Neural crest cell (in vitro differentiated cells): ENCODE data around the gene FOXC1. TPM values are rescaled to one million over a fixed set of nuclear protein-coding genes. Genes with fewer than 3 reads are reported as not detected.

Source experiments
- DNase-seq: peaks from one replicate; pipeline ENCODE4 v3.0.0; 2021; ENCODE audit warnings: low read depth, mixed read lengths, low spot score
- H3K27ac Mint-ChIP-seq: one replicate; pipeline ENCODE4 v1.8.0; 2021; ENCODE audit warnings: mild to moderate bottlenecking, mixed read lengths; ENCODE audit not compliant: unreplicated experiment
- H3K27me3 Mint-ChIP-seq: 2 replicates; pipeline ENCODE4 v1.8.0; 2021; ENCODE audit warnings: low read depth, mild to moderate bottlenecking, mixed read lengths
- H3K36me3 Mint-ChIP-seq: 2 replicates; pipeline ENCODE4 v1.8.0; 2021; ENCODE audit warnings: low read depth, mild to moderate bottlenecking, mixed read lengths
- H3K4me1 Mint-ChIP-seq: 2 replicates; pipeline ENCODE4 v1.8.0; 2021; ENCODE audit warnings: mixed read lengths
- H3K4me3 Mint-ChIP-seq: one replicate; pipeline ENCODE4 v1.8.0; 2021; ENCODE audit warnings: mild to moderate bottlenecking, mixed read lengths
- H3K9me3 Mint-ChIP-seq: 2 replicates; pipeline ENCODE4 v1.8.0; 2021; ENCODE audit warnings: mixed read lengths
- CTCF ChIP-seq: fragments of 200-600 bp; sonication (generic); conservative IDR thresholded peaks from 2 replicates; pipeline ENCODE4 v1.5.0; 2021; ENCODE audit warnings: antibody characterized with exemption, mild to moderate bottlenecking
- total RNA-seq: library from RNA; stranded (reverse); gene quantifications from 2 replicates; pipeline ENCODE4 v1.2.1, GENCODE V29; 2021

FOXC1 gene
- total RNA-seq, 1 donor from 2014 or later = 1.7 TPM

- no peaks in the 10 kb centered on the region for H3K27me3 Mint-ChIP-seq
- no peaks in the 10 kb centered on the region for H3K9me3 Mint-ChIP-seq
- H3K36me3 Mint-ChIP-seq = no peaks in the 10 kb centered on the region
- no peaks in the 10 kb centered on the region for H3K4me1 Mint-ChIP-seq
- no peak overlapping the region for H3K27ac Mint-ChIP-seq
- no peak for DNase-seq
- H3K4me3 Mint-ChIP-seq = no peak overlapping the region
- no peak for TF ChIP-seq CTCF
These were observed 41.6 kb downstream of the FOXC1 start for GRCh38 chr6:1651362-1651761.

- no peak for DNase-seq
- Mint-ChIP-seq H3K27ac (no peak overlapping the region), H3K27me3 (no peaks in the 10 kb centered on the region), H3K36me3 (no peaks in the 10 kb centered on the region), H3K4me3 (no peak overlapping the region), H3K4me1 (peaks cover 7% of the 10 kb centered on the region), H3K9me3 (no peaks in the 10 kb centered on the region)
- no peak for TF ChIP-seq CTCF
These were observed 43.1 kb downstream of the FOXC1 start for GRCh38 chr6:1652842-1653241.

- Mint-ChIP-seq H3K4me1 (peaks cover 10% of the 10 kb centered on the region), H3K27ac (no peak overlapping the region), H3K27me3 (no peaks in the 10 kb centered on the region), H3K4me3 (no peak overlapping the region), H3K9me3 (no peaks in the 10 kb centered on the region), H3K36me3 (no peaks in the 10 kb centered on the region)
- no peak for TF ChIP-seq CTCF
- no peak for DNase-seq
These were observed 44.3 kb downstream of the FOXC1 start for GRCh38 chr6:1654054-1654453.

GRCh38 chr6:1657116-1657770, 47.5 kb downstream of the FOXC1 start:
- Mint-ChIP-seq H3K4me1 (peaks cover 10% of the 10 kb centered on the region), H3K9me3 (no peaks in the 10 kb centered on the region), H3K27ac (no peak overlapping the region), H3K36me3 (no peaks in the 10 kb centered on the region), H3K27me3 (no peaks in the 10 kb centered on the region), H3K4me3 (no peak overlapping the region)
- DNase-seq = no peak
- no peak for TF ChIP-seq CTCF

- Mint-ChIP-seq H3K9me3 (no peaks in the 10 kb centered on the region), H3K4me3 (no peak overlapping the region), H3K27ac (no peak overlapping the region), H3K4me1 (peaks cover 10% of the 10 kb centered on the region), H3K27me3 (no peaks in the 10 kb centered on the region), H3K36me3 (no peaks in the 10 kb centered on the region)
- no peak for TF ChIP-seq CTCF
- DNase-seq = no peak
These were observed 48.1 kb downstream of the FOXC1 start for GRCh38 chr6:1657771-1658165.
